SU-DHL-6 (cell line): ENCODE measurements around the gene RPS5.

ENCODE experiments used
- H2AFZ ChIP-seq: fragments of 200-600 bp; sonication (generic); 2 replicates; pipeline ENCODE4 v1.6.1; 2014; ENCODE audit warnings: low read depth, mild to moderate bottlenecking, moderate library complexity, mixed read lengths, antibody characterized with exemption, low read length; ENCODE audit not compliant: severe bottlenecking
- H3F3A ChIP-seq: fragments of 200-600 bp; shearing (Covaris generic); 2 replicates; pipeline ENCODE4 v1.6.0; 2016; ENCODE audit warnings: antibody characterized with exemption, mild to moderate bottlenecking; ENCODE audit not compliant: insufficient read depth
- H3K27ac ChIP-seq: fragments of 200-600 bp; sonication (generic); 2 replicates; pipeline ENCODE4 v1.5.1; 2016; ENCODE audit warnings: low read depth, mild to moderate bottlenecking, low read length, moderate library complexity, mixed read lengths
- H3K27me3 ChIP-seq: fragments of 200-600 bp; sonication (generic), shearing (Covaris generic); 2 replicates; pipeline ENCODE4 v1.6.0; 2014; ENCODE audit warnings: mild to moderate bottlenecking, low read length
- H3K36me3 ChIP-seq: fragments of 200-600 bp; sonication (generic); 2 replicates; pipeline ENCODE4 v1.6.1; 2014; ENCODE audit warnings: mild to moderate bottlenecking, low read length, mixed read lengths
- H3K4me2 ChIP-seq: fragments of 300-600, 200-600 bp; shearing (Covaris generic), sonication (generic); 2 replicates; pipeline ENCODE4 v1.6.0; 2014; ENCODE audit warnings: low read length, low read depth, mild to moderate bottlenecking; ENCODE audit not compliant: poor library complexity, severe bottlenecking
- H3K4me3 ChIP-seq: fragments of 200-600 bp; sonication (generic); 2 replicates; pipeline ENCODE4 v1.5.1; 2014; ENCODE audit warnings: antibody characterized with exemption, low read length, mild to moderate bottlenecking, mixed read lengths; ENCODE audit not compliant: insufficient read depth, poor library complexity, severe bottlenecking
- H3K79me2 ChIP-seq: fragments of 200-600 bp; sonication (generic); 2 replicates; pipeline ENCODE4 v1.6.1; 2014; ENCODE audit warnings: mild to moderate bottlenecking, low read length, moderate library complexity; ENCODE audit not compliant: insufficient read depth
- H3K9ac ChIP-seq: fragments of 200-600 bp; sonication (generic); 2 replicates; pipeline ENCODE4 v1.7.0; 2014; ENCODE audit warnings: mild to moderate bottlenecking, low read length
- H3K9me2 ChIP-seq: fragments of 200-600 bp; sonication (generic); replicated peaks from 2 replicates; pipeline ENCODE4 v1.6.1; 2014; ENCODE audit warnings: low read length; ENCODE audit not compliant: insufficient read depth
- H3K9me3 ChIP-seq: fragments of 200-600 bp; sonication (generic); 2 replicates; pipeline ENCODE4 v1.6.1; 2014; ENCODE audit warnings: low read length, mixed read lengths; ENCODE audit not compliant: insufficient read depth
- H4K20me1 ChIP-seq: fragments of 200-600 bp; sonication (generic); 2 replicates; pipeline ENCODE4 v1.6.1; 2014; ENCODE audit warnings: low read depth, mild to moderate bottlenecking, antibody characterized with exemption, low read length, moderate library complexity, mixed read lengths
- EZH2phosphoT487 ChIP-seq: fragments of 200-600 bp; sonication (generic), shearing (Covaris generic); conservative IDR thresholded peaks from 2 replicates; pipeline ENCODE4 v1.6.1; 2018; ENCODE audit warnings: mild to moderate bottlenecking, antibody characterized with exemption, low read length, moderate library complexity, mixed read lengths
- TF ChIP-seq, protein P1 (sequence below): fragments of 200-600 bp; sonication (generic); IDR thresholded peaks from one replicate; pipeline ENCODE4 v1.5.1; 2017; ENCODE audit warnings: antibody characterized with exemption, mild to moderate bottlenecking, low read length, moderate library complexity; ENCODE audit not compliant: insufficient read depth, poor library complexity, severe bottlenecking

The RPS5 gene

DNA sequence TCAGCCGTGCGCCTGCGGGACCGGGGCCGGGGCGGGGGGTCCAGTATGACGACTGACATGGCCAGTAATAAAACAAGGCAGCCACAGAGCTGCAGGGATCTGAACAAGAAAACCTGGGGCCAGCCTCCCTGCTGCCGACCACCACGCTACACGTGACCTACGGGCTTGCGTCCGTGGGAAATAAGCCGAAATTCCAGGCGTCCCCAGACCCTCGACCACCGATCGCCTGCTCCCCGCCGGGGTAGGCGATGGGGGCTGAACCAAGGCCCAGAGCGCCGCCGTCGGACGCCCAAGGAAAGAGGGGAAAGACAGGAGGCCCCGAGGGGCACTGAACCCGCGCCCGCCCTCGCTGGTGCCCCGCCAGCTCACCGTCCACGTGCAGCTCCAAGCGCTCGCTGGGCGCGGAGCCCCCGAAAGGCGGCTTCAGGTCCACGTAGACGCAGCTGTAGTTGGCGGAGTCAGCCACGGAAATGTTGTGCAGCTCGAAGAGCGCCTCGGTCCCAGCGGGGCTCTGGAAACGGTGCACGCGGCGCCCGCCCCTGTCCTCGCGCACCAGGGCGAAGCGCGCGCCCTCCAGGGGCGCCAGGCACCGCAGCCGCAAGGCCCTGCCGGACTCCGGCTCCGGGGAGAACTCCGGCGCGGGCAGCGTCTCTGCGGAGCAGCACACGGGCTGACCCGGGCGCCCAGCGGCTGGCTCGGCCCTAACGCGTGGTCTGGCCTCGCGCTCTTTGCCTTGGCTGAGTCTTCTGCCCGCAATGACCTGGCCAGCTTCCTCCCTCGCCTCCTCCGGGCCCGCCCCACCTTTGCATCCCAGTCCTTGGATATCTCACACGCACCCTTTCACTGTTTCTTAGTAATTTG is 36.8 kb upstream of the RPS5 start:
- Histone ChIP-seq H3K27me3 (no peaks in the 10 kb centered on the region), H3K9me3 (no peaks in the 10 kb centered on the region), H3K9me2 (no peaks in the 10 kb centered on the region), H3K4me2 (peak overlapping the region; percentile 29), H3K9ac (no peak overlapping the region), H3K27ac (no peak overlapping the region), H3F3A (no peaks in the 10 kb centered on the region), H2AFZ (no peak overlapping the region), H4K20me1 (no peaks in the 10 kb centered on the region), H3K4me3 (no peak overlapping the region), H3K79me2 (no peaks in the 10 kb centered on the region), H3K36me3 (no peaks in the 10 kb centered on the region)
- TF ChIP-seq, protein P1, sequence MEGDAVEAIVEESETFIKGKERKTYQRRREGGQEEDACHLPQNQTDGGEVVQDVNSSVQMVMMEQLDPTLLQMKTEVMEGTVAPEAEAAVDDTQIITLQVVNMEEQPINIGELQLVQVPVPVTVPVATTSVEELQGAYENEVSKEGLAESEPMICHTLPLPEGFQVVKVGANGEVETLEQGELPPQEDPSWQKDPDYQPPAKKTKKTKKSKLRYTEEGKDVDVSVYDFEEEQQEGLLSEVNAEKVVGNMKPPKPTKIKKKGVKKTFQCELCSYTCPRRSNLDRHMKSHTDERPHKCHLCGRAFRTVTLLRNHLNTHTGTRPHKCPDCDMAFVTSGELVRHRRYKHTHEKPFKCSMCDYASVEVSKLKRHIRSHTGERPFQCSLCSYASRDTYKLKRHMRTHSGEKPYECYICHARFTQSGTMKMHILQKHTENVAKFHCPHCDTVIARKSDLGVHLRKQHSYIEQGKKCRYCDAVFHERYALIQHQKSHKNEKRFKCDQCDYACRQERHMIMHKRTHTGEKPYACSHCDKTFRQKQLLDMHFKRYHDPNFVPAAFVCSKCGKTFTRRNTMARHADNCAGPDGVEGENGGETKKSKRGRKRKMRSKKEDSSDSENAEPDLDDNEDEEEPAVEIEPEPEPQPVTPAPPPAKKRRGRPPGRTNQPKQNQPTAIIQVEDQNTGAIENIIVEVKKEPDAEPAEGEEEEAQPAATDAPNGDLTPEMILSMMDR, result no peak
- no peak for TF ChIP-seq EZH2phosphoT487

DNA sequence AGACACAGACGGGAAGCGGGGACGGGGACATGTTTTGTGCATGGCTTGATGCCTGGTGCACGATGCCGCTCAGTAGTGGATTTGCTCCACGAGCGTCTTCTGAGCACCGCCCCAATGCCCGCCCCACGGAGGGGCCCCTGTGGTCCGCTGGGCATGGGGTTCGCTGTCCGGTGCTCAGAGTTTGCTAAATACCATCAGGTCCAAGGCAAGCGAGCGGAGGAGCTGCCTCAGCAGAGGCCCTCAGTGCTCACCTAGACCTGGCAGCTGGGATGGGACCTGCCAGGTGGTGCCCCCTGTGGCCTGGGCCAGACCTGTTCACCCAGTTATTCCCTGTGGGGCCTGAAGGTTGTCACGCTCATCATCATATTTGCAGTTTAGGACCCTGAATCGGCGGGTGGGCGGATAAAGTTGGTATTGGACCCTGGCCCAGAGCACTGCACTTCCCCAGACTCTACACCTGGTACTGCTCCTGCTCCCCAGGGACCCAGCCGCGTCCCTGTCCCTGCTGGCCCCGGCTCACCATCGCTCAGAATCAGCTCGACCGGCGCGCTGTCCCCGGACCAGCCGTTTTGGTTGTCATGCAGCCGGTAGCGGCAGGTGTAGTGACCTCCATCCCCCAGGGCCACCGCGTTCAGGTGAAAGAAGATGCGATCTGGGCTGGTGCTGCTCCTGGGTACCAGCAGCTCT is 36.1 kb upstream of the RPS5 start:
- H3K79me2 ChIP-seq, result no peaks in the 10 kb centered on the region
- no peaks in the 10 kb centered on the region for H3K9me2 ChIP-seq
- no peaks in the 10 kb centered on the region for H3K9me3 ChIP-seq
- no peaks in the 10 kb centered on the region for H4K20me1 ChIP-seq
- TF ChIP-seq EZH2phosphoT487, result no peak
- TF ChIP-seq, protein P1, result no peak
- H3K27me3 ChIP-seq, result no peaks in the 10 kb centered on the region
- no peak overlapping the region for H2AFZ ChIP-seq
- H3K4me2 ChIP-seq, result no peak overlapping the region
- H3K9ac ChIP-seq, result no peak overlapping the region
- H3K4me3 ChIP-seq, result no peak overlapping the region
- H3K36me3 ChIP-seq, result no peaks in the 10 kb centered on the region
- no peaks in the 10 kb centered on the region for H3F3A ChIP-seq
- no peak overlapping the region for H3K27ac ChIP-seq

DNA sequence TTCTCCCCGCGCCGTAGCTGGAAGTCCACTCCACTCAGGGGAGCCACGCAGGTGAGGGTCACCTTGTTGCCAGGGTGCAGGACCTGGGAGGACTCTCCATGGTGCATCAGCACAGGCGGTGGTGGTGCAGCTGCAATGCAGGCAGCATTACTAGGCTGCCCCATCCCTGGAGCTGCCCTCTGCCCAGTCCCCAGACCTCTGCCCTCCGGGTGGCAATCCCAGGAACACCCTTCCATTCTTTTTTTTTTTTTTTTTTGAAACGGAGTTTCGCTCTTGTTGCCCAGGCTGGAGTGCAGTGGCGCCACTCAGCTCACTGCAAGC is 35.6 kb upstream of the RPS5 start:
- H3K36me3 ChIP-seq, result no peaks in the 10 kb centered on the region
- no peak overlapping the region for H2AFZ ChIP-seq
- no peak overlapping the region for H3K9ac ChIP-seq
- no peaks in the 10 kb centered on the region for H4K20me1 ChIP-seq
- H3K27me3 ChIP-seq, result no peaks in the 10 kb centered on the region
- no peak for TF ChIP-seq EZH2phosphoT487
- TF ChIP-seq, protein P1, result no peak
- no peaks in the 10 kb centered on the region for H3K9me2 ChIP-seq
- H3F3A ChIP-seq, result no peaks in the 10 kb centered on the region
- H3K4me3 ChIP-seq, result no peak overlapping the region
- no peak overlapping the region for H3K4me2 ChIP-seq
- H3K27ac ChIP-seq, result no peak overlapping the region
- H3K9me3 ChIP-seq, result no peaks in the 10 kb centered on the region
- H3K79me2 ChIP-seq, result no peaks in the 10 kb centered on the region
